ENCODE results near the gene CENPE.

Gene CENPE

DNA sequence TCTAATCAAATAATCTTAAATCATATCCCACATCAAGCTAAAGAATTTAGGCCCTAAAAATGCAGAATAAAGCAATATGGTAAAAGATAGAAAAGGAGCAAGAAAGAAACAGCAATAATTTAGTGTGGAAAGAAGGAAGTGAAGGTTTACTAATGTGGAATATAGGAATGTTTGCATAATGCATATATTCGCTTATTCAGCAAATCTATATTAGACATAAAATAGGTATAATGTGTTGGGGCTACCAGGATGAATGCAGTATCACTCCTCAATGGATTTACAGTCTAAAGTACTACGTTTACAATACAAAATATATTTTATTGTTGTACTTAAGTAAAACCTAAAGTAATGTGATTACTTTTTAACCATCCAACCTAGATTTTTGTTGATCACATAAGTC lies 4.7 kb downstream of the CENPE start:
- CTCF ChIA-PET: no interaction called here

More for the DNA sequence above, 4.7 kb downstream of the CENPE start:
- Histone ChIP-seq H3K4me3 (ENCODE audit: low read depth, low read length) (no peak overlapping the region), H3K4me1 (ENCODE audit: control insufficient read depth, insufficient read depth, low read length) (no peaks in the 10 kb centered on the region), H3K36me3 (ENCODE audit: control insufficient read depth in 2 of 2, insufficient read depth in 1 of 2, low read length in 2 of 2) (peaks cover 23 to 45% of the 10 kb centered on the region in 2 experiments), H3K9me3 (ENCODE audit: control insufficient read depth, insufficient read depth, low read depth, low read length) (no peaks in the 10 kb centered on the region), H3K27ac (ENCODE audit: extremely low read depth, low read depth, low read length) (no peak overlapping the region)
- POLR2A ChIA-PET: no interaction called here
- TF ChIP-seq, protein P1, sequence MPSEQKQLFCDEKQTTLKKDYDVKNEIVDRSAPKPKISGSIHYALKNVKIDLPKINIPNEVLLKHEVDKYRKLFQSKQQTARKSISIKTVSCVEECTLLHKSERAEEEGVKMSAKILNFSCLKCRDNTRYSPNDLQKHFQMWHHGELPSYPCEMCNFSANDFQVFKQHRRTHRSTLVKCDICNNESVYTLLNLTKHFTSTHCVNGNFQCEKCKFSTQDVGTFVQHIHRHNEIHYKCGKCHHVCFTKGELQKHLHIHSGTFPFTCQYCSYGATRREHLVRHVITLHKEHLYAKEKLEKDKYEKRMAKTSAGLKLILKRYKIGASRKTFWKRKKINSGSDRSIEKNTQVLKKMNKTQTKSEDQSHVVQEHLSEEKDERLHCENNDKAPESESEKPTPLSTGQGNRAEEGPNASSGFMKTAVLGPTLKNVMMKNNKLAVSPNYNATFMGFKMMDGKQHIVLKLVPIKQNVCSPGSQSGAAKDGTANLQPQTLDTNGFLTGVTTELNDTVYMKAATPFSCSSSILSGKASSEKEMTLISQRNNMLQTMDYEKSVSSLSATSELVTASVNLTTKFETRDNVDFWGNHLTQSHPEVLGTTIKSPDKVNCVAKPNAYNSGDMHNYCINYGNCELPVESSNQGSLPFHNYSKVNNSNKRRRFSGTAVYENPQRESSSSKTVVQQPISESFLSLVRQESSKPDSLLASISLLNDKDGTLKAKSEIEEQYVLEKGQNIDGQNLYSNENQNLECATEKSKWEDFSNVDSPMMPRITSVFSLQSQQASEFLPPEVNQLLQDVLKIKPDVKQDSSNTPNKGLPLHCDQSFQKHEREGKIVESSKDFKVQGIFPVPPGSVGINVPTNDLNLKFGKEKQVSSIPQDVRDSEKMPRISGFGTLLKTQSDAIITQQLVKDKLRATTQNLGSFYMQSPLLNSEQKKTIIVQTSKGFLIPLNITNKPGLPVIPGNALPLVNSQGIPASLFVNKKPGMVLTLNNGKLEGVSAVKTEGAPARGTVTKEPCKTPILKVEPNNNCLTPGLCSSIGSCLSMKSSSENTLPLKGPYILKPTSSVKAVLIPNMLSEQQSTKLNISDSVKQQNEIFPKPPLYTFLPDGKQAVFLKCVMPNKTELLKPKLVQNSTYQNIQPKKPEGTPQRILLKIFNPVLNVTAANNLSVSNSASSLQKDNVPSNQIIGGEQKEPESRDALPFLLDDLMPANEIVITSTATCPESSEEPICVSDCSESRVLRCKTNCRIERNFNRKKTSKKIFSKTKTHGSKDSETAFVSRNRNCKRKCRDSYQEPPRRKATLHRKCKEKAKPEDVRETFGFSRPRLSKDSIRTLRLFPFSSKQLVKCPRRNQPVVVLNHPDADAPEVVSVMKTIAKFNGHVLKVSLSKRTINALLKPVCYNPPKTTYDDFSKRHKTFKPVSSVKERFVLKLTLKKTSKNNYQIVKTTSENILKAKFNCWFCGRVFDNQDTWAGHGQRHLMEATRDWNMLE (tag by site-specific recombination; conservative IDR thresholded peaks at IDR 0.05; ENCODE audit: low read depth): no peak
- TF ChIP-seq ZNF488 (tag by site-specific recombination; IDR thresholded peaks at IDR 0.05) (no peak), SP2 (tag by site-specific recombination; IDR thresholded peaks at IDR 0.05) (no peak), PRDM10 (tag by site-specific recombination; IDR thresholded peaks at IDR 0.05) (no peak), ZNF623 (tag by site-specific recombination; IDR thresholded peaks at IDR 0.05) (no peak), ZNF513 (tag by site-specific recombination; IDR thresholded peaks at IDR 0.05) (no peak), ZNF354C (tag by site-specific recombination; IDR thresholded peaks at IDR 0.05; ENCODE audit: borderline replicate concordance, low read depth) (no peak), ZNF132 (tag by site-specific recombination; IDR thresholded peaks at IDR 0.05; ENCODE audit: borderline replicate concordance) (no peak), ZNF561 (tag by site-specific recombination; IDR thresholded peaks at IDR 0.05; ENCODE audit: borderline replicate concordance) (no peak), ZNF843 (tag by site-specific recombination; IDR thresholded peaks at IDR 0.05) (no peak), EGR2 (tag by site-specific recombination; IDR thresholded peaks at IDR 0.05; ENCODE audit: low read depth) (no peak), ZNF266 (tag by site-specific recombination; IDR thresholded peaks at IDR 0.05; ENCODE audit: low read depth) (no peak), ZNF239 (tag by site-specific recombination; IDR thresholded peaks at IDR 0.05) (no peak), ZNF112 (tag by site-specific recombination; IDR thresholded peaks at IDR 0.05) (no peak), ZNF76 (tag by site-specific recombination; IDR thresholded peaks at IDR 0.05; ENCODE audit: borderline replicate concordance, low read depth) (no peak), ZNF626 (tag by site-specific recombination; IDR thresholded peaks at IDR 0.05) (no peak)
- TF ChIP-seq, protein P2, sequence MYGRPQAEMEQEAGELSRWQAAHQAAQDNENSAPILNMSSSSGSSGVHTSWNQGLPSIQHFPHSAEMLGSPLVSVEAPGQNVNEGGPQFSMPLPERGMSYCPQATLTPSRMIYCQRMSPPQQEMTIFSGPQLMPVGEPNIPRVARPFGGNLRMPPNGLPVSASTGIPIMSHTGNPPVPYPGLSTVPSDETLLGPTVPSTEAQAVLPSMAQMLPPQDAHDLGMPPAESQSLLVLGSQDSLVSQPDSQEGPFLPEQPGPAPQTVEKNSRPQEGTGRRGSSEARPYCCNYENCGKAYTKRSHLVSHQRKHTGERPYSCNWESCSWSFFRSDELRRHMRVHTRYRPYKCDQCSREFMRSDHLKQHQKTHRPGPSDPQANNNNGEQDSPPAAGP (tag by site-specific recombination; IDR thresholded peaks at IDR 0.05): no peak

Measured in HEK293 (cell line).